HepG2 (cell line): ENCODE data around the gene OVOL3. TPM values are rescaled to one million over a fixed set of nuclear protein-coding genes. Genes with fewer than 3 reads are reported as not detected.

Experiments used
- ATF1 ChIP-seq: IDR thresholded peaks from 2 replicates; pipeline ENCODE4 v1.6.1; 2016; ENCODE audit warnings: mild to moderate bottlenecking, control low read depth
- ETV5 ChIP-seq: IDR thresholded peaks from 2 replicates; pipeline ENCODE4 v1.6.1; 2018; ENCODE audit warnings: missing biosample characterization, missing genetic modification reagents, inconsistent platforms, borderline replicate concordance
- GABPA ChIP-seq, 2 experiments: IDR thresholded peaks; 2 replicates each; pipeline ENCODE4 v1.6.1; 2011 to 2016; ENCODE audit warnings: low read depth in 2 of 2, low read length in 1 of 2, missing biosample characterization in 1 of 2, missing genetic modification characterization in 1 of 2
- GATA4 ChIP-seq: sonication (generic); IDR thresholded peaks from 2 replicates; pipeline ENCODE4 v1.6.1; 2016; ENCODE audit warnings: antibody characterized with exemption, low read depth, borderline replicate concordance
- NR2F6 ChIP-seq, 2 experiments: IDR thresholded peaks; 2 replicates each; pipeline ENCODE4 v1.6.1; 2016; ENCODE audit warnings: antibody characterized with exemption in 1 of 2, mild to moderate bottlenecking in 1 of 2
- RORA ChIP-seq: sonication (generic); formaldehyde crosslinking; IDR thresholded peaks from 2 replicates; pipeline ENCODE4 v1.5.0; 2020; ENCODE audit warnings: mild to moderate bottlenecking, missing genetic modification reagents, moderate library complexity
- SCMH1 ChIP-seq: sonication (generic); formaldehyde crosslinking; IDR thresholded peaks from 2 replicates; pipeline ENCODE4 v1.9.0; 2021; ENCODE audit warnings: missing genetic modification reagents, mild to moderate bottlenecking, borderline replicate concordance
- SRSF9 ChIP-seq: fragments of 200-400 bp; formaldehyde crosslinking; IDR thresholded peaks from 2 replicates; pipeline ENCODE4 v1.6.1; 2018; ENCODE audit warnings: borderline replicate concordance, mild to moderate bottlenecking, low read depth, low read length; ENCODE audit not compliant: insufficient read depth, poor library complexity, severe bottlenecking
- ZNF205 ChIP-seq: IDR thresholded peaks from 2 replicates; pipeline ENCODE4 v1.6.1; 2018; ENCODE audit warnings: missing biosample characterization, missing genetic modification reagents
- ZNF468 ChIP-seq: sonication (generic); formaldehyde crosslinking; IDR thresholded peaks from 2 replicates; pipeline ENCODE4 v1.8.0; 2022; ENCODE audit warnings: mild to moderate bottlenecking, moderate library complexity, missing genetic modification reagents
- polyA plus RNA-seq, 8 experiments: library from polyadenylated mRNA; depleted of rRNA in 3 of 8; stranded (reverse) in 7 of 8; unstranded in 1 of 8; fragments of >200 nt; fragmentation: Illumina TruSeq in 4 of 8; extraction: Trizol in 4 of 8; gene quantifications; 2 replicates each; pipeline versions ENCODE4 v1.2.1 to v1.2.3, GENCODE V29; 2011 to 2016; ENCODE audit warnings: low read depth in 4 of 8, missing spikeins in 1 of 8, mixed read lengths in 1 of 8; ENCODE audit not compliant: insufficient read depth in 1 of 8
- total RNA-seq, 5 experiments: library from RNA; depleted of rRNA; stranded (reverse); fragments of >200 nt; fragmentation: Illumina TruSeq; extraction: Trizol; gene quantifications; 2 replicates each; pipeline ENCODE4 v1.2.3, GENCODE V29; 2016; ENCODE audit warnings: low read depth in 1 of 5
- TF ChIP-seq, protein P1 (sequence below): sonication (generic); formaldehyde crosslinking; IDR thresholded peaks from 2 replicates; pipeline ENCODE4 v1.9.0; 2022; ENCODE audit warnings: low read depth, missing genetic modification reagents
- TF ChIP-seq, protein P2 (sequence below): sonication (generic); formaldehyde crosslinking; IDR thresholded peaks from 2 replicates; pipeline ENCODE4 v1.4.0; 2020; ENCODE audit warnings: missing genetic modification reagents
- TF ChIP-seq, protein P3 (sequence below): IDR thresholded peaks from 2 replicates; pipeline ENCODE4 v1.6.1; 2016; ENCODE audit warnings: missing biosample characterization, missing genetic modification reagents, low read depth
- TF ChIP-seq, protein P4 (sequence below): sonication (generic); formaldehyde crosslinking; IDR thresholded peaks from 2 replicates; pipeline ENCODE4 v1.8.1; 2023; ENCODE audit warnings: mild to moderate bottlenecking, missing genetic modification reagents
- TF ChIP-seq, protein P5 (sequence below): sonication (generic); formaldehyde crosslinking; IDR thresholded peaks from 2 replicates; pipeline ENCODE4 v1.5.0; 2020; ENCODE audit warnings: missing genetic modification reagents, mild to moderate bottlenecking, borderline replicate concordance

Gene OVOL3
- total and polyA plus RNA-seq, 2 of the 13 experiments (the other 11 are each of a cell fraction or from before 2014, with no cell fraction given), result not detected

DNA sequence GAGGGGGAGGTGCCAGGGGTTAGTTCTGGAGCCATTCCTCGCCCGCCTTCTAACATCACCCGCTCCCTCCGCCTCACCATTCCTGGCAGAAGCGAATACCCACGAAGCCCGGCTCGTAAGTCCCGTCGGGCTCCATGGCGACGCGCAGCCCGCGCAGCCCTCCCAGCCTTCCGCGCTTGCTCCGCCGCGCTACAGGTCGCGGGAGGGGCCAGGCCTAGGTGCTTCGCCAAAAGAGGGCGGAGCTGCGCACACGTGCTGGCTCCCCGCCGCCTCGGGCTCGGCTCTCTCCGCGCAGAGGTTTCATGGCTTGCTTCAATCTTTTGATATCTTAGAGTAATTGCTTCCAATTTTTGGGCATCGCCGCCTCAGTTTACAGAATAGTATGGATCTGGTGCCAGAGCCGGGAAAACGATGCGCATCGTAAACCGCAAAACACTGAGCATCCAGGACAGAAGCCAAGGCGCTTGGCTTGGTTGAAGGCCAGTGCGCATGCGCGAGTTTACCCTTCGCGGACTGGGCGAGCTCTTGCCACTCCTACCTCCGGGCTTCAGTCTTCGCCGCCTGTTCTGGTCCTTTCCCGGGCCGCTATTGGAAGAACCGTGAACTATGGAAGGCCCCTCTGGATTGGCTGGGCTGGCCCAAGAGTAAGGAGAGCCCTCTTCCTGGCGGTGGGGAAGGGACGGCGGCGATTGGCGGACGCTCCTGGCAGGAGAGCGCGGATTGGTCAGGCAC lies 3.9 kb downstream of the OVOL3 start, which contains the start of gene POLR2I (continued):
- TF ChIP-seq, protein P1, sequence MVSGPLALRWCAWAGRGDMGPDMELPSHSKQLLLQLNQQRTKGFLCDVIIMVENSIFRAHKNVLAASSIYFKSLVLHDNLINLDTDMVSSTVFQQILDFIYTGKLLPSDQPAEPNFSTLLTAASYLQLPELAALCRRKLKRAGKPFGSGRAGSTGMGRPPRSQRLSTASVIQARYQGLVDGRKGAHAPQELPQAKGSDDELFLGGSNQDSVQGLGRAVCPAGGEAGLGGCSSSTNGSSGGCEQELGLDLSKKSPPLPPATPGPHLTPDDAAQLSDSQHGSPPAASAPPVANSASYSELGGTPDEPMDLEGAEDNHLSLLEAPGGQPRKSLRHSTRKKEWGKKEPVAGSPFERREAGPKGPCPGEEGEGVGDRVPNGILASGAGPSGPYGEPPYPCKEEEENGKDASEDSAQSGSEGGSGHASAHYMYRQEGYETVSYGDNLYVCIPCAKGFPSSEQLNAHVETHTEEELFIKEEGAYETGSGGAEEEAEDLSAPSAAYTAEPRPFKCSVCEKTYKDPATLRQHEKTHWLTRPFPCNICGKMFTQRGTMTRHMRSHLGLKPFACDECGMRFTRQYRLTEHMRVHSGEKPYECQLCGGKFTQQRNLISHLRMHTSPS (CRISPR knock-in tag), result no peak; the same call in 1 of the 2 replicates
- TF ChIP-seq ATF1, result no peak
- no peak for TF ChIP-seq NR2F6 (IDR thresholded peaks at IDR 0.05)
- no peak; the same call in 1 of the 2 replicates for TF ChIP-seq NR2F6 (CRISPR knock-in tag; IDR thresholded peaks at IDR 0.05)
- no peak for TF ChIP-seq GATA4
- TF ChIP-seq, protein P2, sequence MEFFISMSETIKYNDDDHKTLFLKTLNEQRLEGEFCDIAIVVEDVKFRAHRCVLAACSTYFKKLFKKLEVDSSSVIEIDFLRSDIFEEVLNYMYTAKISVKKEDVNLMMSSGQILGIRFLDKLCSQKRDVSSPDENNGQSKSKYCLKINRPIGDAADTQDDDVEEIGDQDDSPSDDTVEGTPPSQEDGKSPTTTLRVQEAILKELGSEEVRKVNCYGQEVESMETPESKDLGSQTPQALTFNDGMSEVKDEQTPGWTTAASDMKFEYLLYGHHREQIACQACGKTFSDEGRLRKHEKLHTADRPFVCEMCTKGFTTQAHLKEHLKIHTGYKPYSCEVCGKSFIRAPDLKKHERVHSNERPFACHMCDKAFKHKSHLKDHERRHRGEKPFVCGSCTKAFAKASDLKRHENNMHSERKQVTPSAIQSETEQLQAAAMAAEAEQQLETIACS (CRISPR knock-in tag), result no peak
- no peak for TF ChIP-seq SCMH1 (CRISPR knock-in tag)
- TF ChIP-seq, protein P3, sequence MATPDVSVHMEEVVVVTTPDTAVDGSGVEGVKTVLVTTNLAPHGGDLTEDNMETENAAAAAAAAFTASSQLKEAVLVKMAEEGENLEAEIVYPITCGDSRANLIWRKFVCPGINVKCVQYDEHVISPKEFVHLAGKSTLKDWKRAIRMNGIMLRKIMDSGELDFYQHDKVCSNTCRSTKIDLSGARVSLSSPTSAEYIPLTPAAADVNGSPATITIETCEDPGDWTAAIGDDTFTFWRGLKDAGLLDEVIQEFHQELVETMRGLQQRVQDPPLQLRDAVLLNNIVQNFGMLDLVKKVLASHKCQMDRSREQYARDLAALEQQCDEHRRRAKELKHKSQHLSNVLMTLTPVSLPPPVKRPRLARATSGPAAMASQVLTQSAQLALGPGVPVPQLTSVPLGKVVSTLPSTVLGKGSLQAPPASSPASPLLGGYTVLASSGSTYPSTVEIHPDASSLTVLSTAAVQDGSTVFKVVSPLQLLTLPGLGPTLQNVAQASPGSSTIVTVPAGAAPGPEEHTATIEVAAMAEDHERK (CRISPR knock-in tag), result no peak
- peak; percentile 72 for TF ChIP-seq ZNF205 (CRISPR knock-in tag)
- TF ChIP-seq ZNF468 (CRISPR knock-in tag), result 0 out of 2 replicates have a peak, but pooled peaks have one; percentile 87
- peak; percentile 56; the same call in 1 of the 2 replicates for TF ChIP-seq ETV5
- TF ChIP-seq, protein P4, sequence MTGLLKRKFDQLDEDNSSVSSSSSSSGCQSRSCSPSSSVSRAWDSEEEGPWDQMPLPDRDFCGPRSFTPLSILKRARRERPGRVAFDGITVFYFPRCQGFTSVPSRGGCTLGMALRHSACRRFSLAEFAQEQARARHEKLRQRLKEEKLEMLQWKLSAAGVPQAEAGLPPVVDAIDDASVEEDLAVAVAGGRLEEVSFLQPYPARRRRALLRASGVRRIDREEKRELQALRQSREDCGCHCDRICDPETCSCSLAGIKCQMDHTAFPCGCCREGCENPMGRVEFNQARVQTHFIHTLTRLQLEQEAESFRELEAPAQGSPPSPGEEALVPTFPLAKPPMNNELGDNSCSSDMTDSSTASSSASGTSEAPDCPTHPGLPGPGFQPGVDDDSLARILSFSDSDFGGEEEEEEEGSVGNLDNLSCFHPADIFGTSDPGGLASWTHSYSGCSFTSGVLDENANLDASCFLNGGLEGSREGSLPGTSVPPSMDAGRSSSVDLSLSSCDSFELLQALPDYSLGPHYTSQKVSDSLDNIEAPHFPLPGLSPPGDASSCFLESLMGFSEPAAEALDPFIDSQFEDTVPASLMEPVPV (CRISPR knock-in tag), result no peak; the same call in 1 of the 2 replicates
- TF ChIP-seq RORA (CRISPR knock-in tag), result no peak
- TF ChIP-seq, protein P5, sequence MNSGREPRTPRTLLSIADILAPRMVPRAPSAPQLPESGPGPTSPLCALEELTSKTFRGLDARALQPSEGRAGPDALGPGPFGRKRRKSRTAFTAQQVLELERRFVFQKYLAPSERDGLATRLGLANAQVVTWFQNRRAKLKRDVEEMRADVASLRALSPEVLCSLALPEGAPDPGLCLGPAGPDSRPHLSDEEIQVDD (CRISPR knock-in tag), result peak; percentile 62; the same call in 1 of the 2 replicates
- no peak for TF ChIP-seq SRSF9
- no peak for TF ChIP-seq GABPA (IDR thresholded peaks at IDR 0.05; ENCODE audit: low read depth, low read length)
- TF ChIP-seq GABPA (CRISPR knock-in tag; IDR thresholded peaks at IDR 0.05; ENCODE audit: low read depth), result peak; percentile 29; the same call in 1 of the 2 replicates
